HT1080 (cell line): ENCODE data around the gene CDC42BPB. TPM values are rescaled to one million over a fixed set of nuclear protein-coding genes. Genes with fewer than 3 reads are reported as not detected.
"Not testable (repeated sequence)": the region's sequence is repeated elsewhere in the genome, so short reads cannot be mapped to it uniquely, and the experiment has no call there.

Source experiments
- DNase-seq: peaks from one replicate; pipeline ENCODE4 v3.0.0-alpha.2; 2015; ENCODE audit warnings: low read depth
- total RNA-seq: library from RNA; depleted of rRNA; stranded (reverse); fragments of >200 nt; shearing (Covaris generic); gene quantifications from 2 replicates; pipeline ENCODE4 v1.2.3, GENCODE V29; 2014

Gene CDC42BPB
- total RNA-seq, 1 experiment from 2014 or later = 54.3 TPM

GRCh38 chr14:103047453-103047852 lies 9.9 kb downstream of the CDC42BPB start:
- DNase-seq = not testable (repeated sequence)

GRCh38 chr14:103045371-103045869 lies 11.9 kb downstream of the CDC42BPB start:
- no peak for DNase-seq

GRCh38 chr14:103043257-103044015 lies 13.9 kb downstream of the CDC42BPB start:
- no peak for DNase-seq

- DNase-seq = no peak
Observed at GRCh38 chr14:103041464-103041863, 15.9 kb downstream of the CDC42BPB start.

GRCh38 chr14:103033681-103034096 lies 23.7 kb downstream of the CDC42BPB start:
- DNase-seq = no peak

GRCh38 chr14:103031956-103032355 lies 25.4 kb downstream of the CDC42BPB start:
- DNase-seq = no peak

- DNase-seq = no peak
Observed at GRCh38 chr14:103031566-103031911, 25.8 kb downstream of the CDC42BPB start.

- no peak for DNase-seq
Observed at GRCh38 chr14:103030741-103031565, 26.4 kb downstream of the CDC42BPB start.

GRCh38 chr14:103029936-103030335 lies 27.4 kb downstream of the CDC42BPB start:
- no peak for DNase-seq

GRCh38 chr14:103028772-103029171 lies 28.6 kb downstream of the CDC42BPB start:
- no peak for DNase-seq

- DNase-seq = no peak
Observed at GRCh38 chr14:103028161-103028767, 29.1 kb downstream of the CDC42BPB start.

- DNase-seq = no peak
Observed at GRCh38 chr14:103027451-103027850, 29.9 kb downstream of the CDC42BPB start.

- no peak for DNase-seq
Observed at GRCh38 chr14:103026988-103027387, 30.4 kb downstream of the CDC42BPB start.

- DNase-seq = not testable (repeated sequence)
Observed at GRCh38 chr14:103026196-103026595, 31.2 kb downstream of the CDC42BPB start.

GRCh38 chr14:103023881-103024473 lies 33.4 kb downstream of the CDC42BPB start:
- peak; percentile 92 for DNase-seq

- no peak for DNase-seq
Observed at GRCh38 chr14:103022685-103023044, 34.7 kb downstream of the CDC42BPB start.

- no peak for DNase-seq
Observed at GRCh38 chr14:103022002-103022684, 35.2 kb downstream of the CDC42BPB start.

- no peak for DNase-seq
Observed at GRCh38 chr14:103021684-103022001, 35.7 kb downstream of the CDC42BPB start.

GRCh38 chr14:103020271-103021170 lies 36.8 kb downstream of the CDC42BPB start:
- no peak for DNase-seq

GRCh38 chr14:103019826-103020225 lies 37.5 kb downstream of the CDC42BPB start:
- no peak for DNase-seq
